Small intestine (tissue), 7 donors: ENCODE results near the gene RNF114. TPM values are rescaled to one million over a fixed set of nuclear protein-coding genes. Genes with fewer than 3 reads are reported as not detected.
"Not testable (repeated sequence)": the region's sequence is repeated elsewhere in the genome, so short reads cannot be mapped to it uniquely, and the experiment has no call there.

Experiments used
- DNase-seq, 2 donors: peaks; one replicate each; pipeline versions ENCODE4 v3.0.0 to v3.0.0-alpha.2; 2013
- FAIRE-seq: peaks from 2 replicates; lab custom pipeline; 2012; peaks lifted over from hg19 to GRCh38; lab: Jason Lieb, UNC
- H3K27ac ChIP-seq, 3 donors: one replicate each; pipeline ENCODE4 v1.5.1; 2013; ENCODE audit warnings: low read length in 2 of 3, mild to moderate bottlenecking in 2 of 3, control low read depth in 1 of 3, inconsistent platforms in 1 of 3, low read depth in 1 of 3, moderate library complexity in 1 of 3
- H3K27me3 ChIP-seq, 3 donors: one replicate each; pipeline ENCODE4 v1.6.1; 2013; ENCODE audit warnings: low read length in 3 of 3, inconsistent platforms in 1 of 3; ENCODE audit not compliant: control insufficient read depth in 3 of 3, insufficient read depth in 3 of 3
- H3K36me3 ChIP-seq, 3 donors: one replicate each; pipeline ENCODE4 v1.6.1; 2013; ENCODE audit warnings: low read length in 3 of 3, inconsistent platforms in 1 of 3, low read depth in 1 of 3, mild to moderate bottlenecking in 1 of 3, moderate library complexity in 1 of 3; ENCODE audit not compliant: control insufficient read depth in 3 of 3, insufficient read depth in 2 of 3
- H3K4me1 ChIP-seq, 3 donors: one replicate each; pipeline ENCODE4 v1.6.1; 2013; ENCODE audit warnings: low read length in 2 of 3, inconsistent platforms in 1 of 3, low read depth in 1 of 3, mild to moderate bottlenecking in 1 of 3, moderate library complexity in 1 of 3; ENCODE audit not compliant: control insufficient read depth in 3 of 3, insufficient read depth in 2 of 3
- H3K4me3 ChIP-seq, 3 donors: one replicate each; pipeline ENCODE4 v1.5.1; 2013; ENCODE audit warnings: low read length in 3 of 3, control low read depth in 1 of 3, inconsistent platforms in 1 of 3, low read depth in 1 of 3, mild to moderate bottlenecking in 1 of 3, moderate library complexity in 1 of 3
- H3K9me3 ChIP-seq, 2 donors: one replicate each; pipeline ENCODE4 v1.6.1; 2013; ENCODE audit warnings: low read depth in 1 of 2, low read length in 1 of 2; ENCODE audit not compliant: control insufficient read depth in 2 of 2, insufficient read depth in 1 of 2
- WGBS, 3 donors: extraction: QIAGEN DNeasy Blood & Tissue Kit; methylation state at CpG; one replicate each; pipeline ENCODE4 v1.1.7; 2013; 5-methylcytosine and 5-hydroxymethylcytosine counted together
- polyA plus RNA-seq, 4 donors: library from polyadenylated mRNA; stranded (reverse) in 3 of 4; unstranded in 1 of 4; fragments of 200-250 nt in 3 of 4; fragments of 120-200 nt in 1 of 4; gene quantifications; one replicate each; pipeline versions ENCODE4 v1.2.1 to v1.2.3, GENCODE V29; 2013
- donor health status: healthy with polysubstance abuse.
- donor health status: control.
- donor health status: control.
- donor health status: Bipolar disorder and iron deficiency.
- donor health status: healthy.

The RNF114 gene
- polyA plus RNA-seq, 4 donors: 51.2 to 118 (median 68.4) TPM

DNA sequence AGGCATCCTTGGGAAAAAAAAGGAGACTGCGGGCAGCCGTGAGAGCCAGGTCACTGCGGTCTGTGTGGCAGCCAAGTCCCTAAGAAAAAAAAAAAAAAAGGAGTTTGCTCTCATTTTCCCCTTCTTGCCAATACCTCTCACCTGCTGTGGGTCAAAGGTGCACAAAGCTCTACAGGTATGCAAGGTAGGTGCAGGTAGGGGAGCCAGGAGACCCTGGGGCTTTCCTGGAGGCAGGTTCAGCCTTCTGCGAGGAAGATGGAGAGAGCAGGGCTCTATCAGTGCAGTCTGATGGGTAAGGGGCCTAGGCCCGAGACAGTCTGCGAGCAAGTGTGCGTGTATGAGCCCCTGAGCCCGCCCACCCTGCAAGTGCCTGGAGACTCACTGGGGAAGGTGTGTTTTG, 34.3 kb downstream of the RNF114 start:
- DNase-seq (no peak), FAIRE-seq (no peak)
- Histone ChIP-seq H3K27ac (no peak overlapping the region), H3K9me3 (no peaks in the 10 kb centered on the region), H3K4me3 (no peak overlapping the region), H3K27me3 (no peaks in the 10 kb centered on the region), H3K4me1 (peaks cover 2 to 24% (median 4%) of the 10 kb centered on the region in 3 donors), H3K36me3 (no peaks in the 10 kb centered on the region)
- 46 to 75% (median 57%) methylated on average over 8 of the region's 8 CpGs for WGBS, 3 donors

GRCh38 chr20:49973981-49974380, 37.8 kb downstream of the RNF114 start:
- WGBS, 3 donors: 75 to 88% (median 77%) methylated on average over 4 of the region's 4 CpGs
- Histone ChIP-seq H3K4me1 (peaks cover under 1 to 39% (median 2%) of the 10 kb centered on the region in 3 donors), H3K27me3 (no peaks in the 10 kb centered on the region), H3K9me3 (no peaks in the 10 kb centered on the region), H3K4me3 (no peak overlapping the region), H3K27ac (no peak overlapping the region), H3K36me3 (no peaks in the 10 kb centered on the region)
- DNase-seq: no peak
- no peak for FAIRE-seq

GRCh38 chr20:49976542-49976941, 40.3 kb downstream of the RNF114 start:
- DNase-seq (peak; percentile 44 to 50), FAIRE-seq (no peak)
- peaks cover 0 to 3% (median 0%) of the 10 kb centered on the region in 3 donors for H3K27me3 ChIP-seq
- no peaks in the 10 kb centered on the region for H3K9me3 ChIP-seq
- peaks cover 0 to 34% (median 0%) of the 10 kb centered on the region in 3 donors for H3K4me1 ChIP-seq
- WGBS, 3 donors: 9 to 56% (median 21%) methylated on average over 2 of the region's 2 CpGs
- H3K4me3 ChIP-seq: no peak overlapping the region
- no peaks in the 10 kb centered on the region for H3K36me3 ChIP-seq
- peak overlapping the region in 1 of 3 donors; percentile 62 for H3K27ac ChIP-seq

GRCh38 chr20:49977740-49978139, 41.5 kb downstream of the RNF114 start:
- WGBS, 3 donors: 68 to 90% (median 85%) methylated on average over 2 of the region's 2 CpGs
- H3K9me3 ChIP-seq, H3K27ac ChIP-seq, DNase-seq, H3K36me3 ChIP-seq, H3K4me3 ChIP-seq, FAIRE-seq: not testable (repeated sequence)
- peaks cover 0 to 11% (median 0%) of the 10 kb centered on the region in 3 donors for H3K27me3 ChIP-seq
- peaks cover 0 to 43% (median 3%) of the 10 kb centered on the region in 3 donors for H3K4me1 ChIP-seq

GRCh38 chr20:49978685-49979029, 42.5 kb downstream of the RNF114 start:
- Histone ChIP-seq H3K4me1 (peaks cover 2 to 50% (median 7%) of the 10 kb centered on the region in 3 donors), H3K27ac (no peak overlapping the region), H3K4me3 (no peak overlapping the region), H3K36me3 (peaks cover 0 to under 1% (median 0%) of the 10 kb centered on the region in 3 donors), H3K9me3 (no peaks in the 10 kb centered on the region), H3K27me3 (peaks cover 0 to 11% (median 0%) of the 10 kb centered on the region in 3 donors)
- FAIRE-seq: no peak
- no peak for DNase-seq
- WGBS, 3 donors: 73 to 87% (median 80%) methylated on average over 3 of the region's 3 CpGs

DNA sequence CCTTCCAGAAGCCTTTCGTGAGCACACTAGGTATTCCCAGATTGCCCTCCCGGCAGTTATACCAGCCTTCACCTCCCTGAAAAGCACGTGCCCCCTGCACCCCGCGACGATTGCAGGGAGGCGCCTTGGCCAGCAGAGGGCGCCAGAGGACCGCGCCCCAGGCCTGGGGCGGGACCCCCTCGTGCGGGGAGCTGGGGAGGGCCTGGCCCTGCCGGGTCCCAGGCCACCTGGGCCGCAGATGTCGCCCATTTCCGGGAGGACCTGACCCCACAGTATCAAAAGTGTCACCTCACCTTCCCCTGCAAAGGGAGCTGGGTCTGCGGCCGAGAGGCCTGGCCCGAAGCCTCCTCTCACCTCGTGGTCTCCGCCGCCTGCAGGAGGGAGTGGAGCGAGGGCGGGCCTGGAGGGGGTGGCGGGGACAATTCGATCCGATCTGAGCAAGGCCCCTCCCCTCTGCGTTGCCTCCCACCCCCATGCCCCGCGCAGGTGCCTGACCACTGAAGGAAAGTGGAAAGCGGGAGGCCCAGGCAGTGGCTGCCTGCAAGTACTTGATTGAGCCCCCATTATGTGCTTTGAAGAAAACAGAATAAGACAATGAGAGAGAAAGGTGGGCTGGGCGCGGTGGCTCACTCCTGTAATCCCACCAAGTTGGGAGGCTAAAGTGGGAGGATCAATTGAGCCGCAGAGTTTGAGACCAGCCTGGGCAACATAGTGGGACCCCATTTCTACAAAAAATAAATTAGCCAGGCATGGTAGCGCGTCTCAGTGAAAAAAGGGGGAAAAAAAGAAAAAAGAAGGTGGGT, 43.0 kb downstream of the RNF114 start:
- Histone ChIP-seq H3K4me3 (peak overlapping the region in 1 of 3 donors; percentile 23), H3K27me3 (peaks cover 0 to 11% (median 0%) of the 10 kb centered on the region in 3 donors), H3K4me1 (peaks cover 2 to 56% (median 7%) of the 10 kb centered on the region in 3 donors), H3K9me3 (no peaks in the 10 kb centered on the region), H3K27ac (no peak overlapping the region), H3K36me3 (peaks cover 0 to 7% (median 0%) of the 10 kb centered on the region in 3 donors)
- WGBS, 3 donors: 19 to 28% (median 25%) methylated on average over 36 to 37 of the region's 37 CpGs
- no peak for FAIRE-seq
- DNase-seq: peak in 1 of 2 donors; percentile 79

GRCh38 chr20:49980140-49981008, 44.2 kb downstream of the RNF114 start:
- no peak for FAIRE-seq
- peaks cover 0 to 11% (median 0%) of the 10 kb centered on the region in 3 donors for H3K27me3 ChIP-seq
- peaks cover 2 to 65% (median 7%) of the 10 kb centered on the region in 3 donors for H3K4me1 ChIP-seq

More at GRCh38 chr20:49980140-49981008, 44.2 kb downstream of the RNF114 start:
- H3K9me3 ChIP-seq: no peaks in the 10 kb centered on the region
- H3K27ac ChIP-seq: no peak overlapping the region
- H3K4me3 ChIP-seq: no peak overlapping the region
- WGBS, 3 donors: 74 to 82% (median 79%) methylated on average over 11 of the region's 11 CpGs
- DNase-seq: no peak
- H3K36me3 ChIP-seq: peaks cover 0 to 13% (median 0%) of the 10 kb centered on the region in 3 donors
